Upper lobe of left lung (tissue), 4 donors: Measurements from ENCODE around the gene LPIN1.

Experiments used
- CTCF ChIP-seq, 6 experiments: fragments of 450-650 bp in 4 of 6; fragments of 200-600 bp in 2 of 6; sonication (generic) in 2 of 6; IDR thresholded peaks; one replicate each; pipeline ENCODE4 v1.5.1; 2016 to 2019; ENCODE audit warnings: antibody characterized with exemption in 6 of 6
- EP300 ChIP-seq, 4 donors: sonication (generic); formaldehyde crosslinking; IDR thresholded peaks; one replicate each; pipeline ENCODE4 v1.5.1; 2017; ENCODE audit warnings: antibody characterized with exemption in 4 of 4, control low read depth in 2 of 4
- POLR2A ChIP-seq, 4 donors: fragments of 450-650 bp; IDR thresholded peaks; one replicate each; pipeline ENCODE4 v1.5.1; 2016 to 2017; ENCODE audit warnings: antibody characterized with exemption in 4 of 4, mild to moderate bottlenecking in 2 of 4
- POLR2AphosphoS5 ChIP-seq, 2 donors: sonication (generic); formaldehyde crosslinking; IDR thresholded peaks; one replicate each; pipeline ENCODE4 v1.5.1; 2017; ENCODE audit warnings: antibody characterized with exemption in 2 of 2

DNA sequence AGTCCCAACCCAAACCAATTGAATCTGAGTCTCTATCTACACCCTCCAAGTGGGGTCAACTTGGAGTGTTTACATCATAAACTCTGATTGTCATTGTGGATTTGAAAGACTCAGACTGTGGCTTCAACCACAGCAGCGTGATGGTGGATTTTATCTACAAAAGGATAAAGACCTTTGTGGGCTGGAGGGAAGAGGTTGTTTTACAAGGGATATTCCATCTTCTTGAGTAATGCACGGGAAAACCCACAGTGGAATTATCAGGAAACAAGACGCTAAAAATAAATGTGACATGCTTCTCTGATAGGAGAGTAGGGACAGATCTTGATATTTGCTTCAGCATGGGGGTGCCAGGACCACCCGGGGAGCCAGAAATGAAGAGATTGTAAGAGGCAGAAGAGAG is 93.5 kb downstream of the LPIN1 start:
- TF ChIP-seq EP300 (IDR thresholded peaks at IDR 0.05) (no peak), POLR2AphosphoS5 (IDR thresholded peaks at IDR 0.05) (no peak), CTCF (IDR thresholded peaks at IDR 0.05) (no peak), POLR2A (IDR thresholded peaks at IDR 0.05) (no peak)
